Gastroesophageal sphincter (tissue), 4 donors: ENCODE data around the gene KCNMA1. TPM values are rescaled to one million over a fixed set of nuclear protein-coding genes. Genes with fewer than 3 reads are reported as not detected.

Experiments
- ATAC-seq: fragments of 150-250 bp; one replicate; pipeline ENCODE4 v1.9.1; 2016; ENCODE audit warnings: mild to moderate bottlenecking, moderate library complexity
- H3K27ac ChIP-seq, 4 donors: fragments of 200-600 bp; sonication (generic) in 3 of 4; 1 replicate in 3 of 4; 2 replicates in 1 of 4; pipeline ENCODE4 v1.5.1; 2016 to 2019
- H3K27me3 ChIP-seq: fragments of 200-600 bp; sonication (generic); one replicate; pipeline ENCODE4 v1.5.1; 2019
- H3K36me3 ChIP-seq, 2 donors: fragments of 200-600 bp; sonication (generic); one replicate each; pipeline ENCODE4 v1.5.1; 2019; ENCODE audit warnings: control low read depth in 1 of 2
- H3K4me1 ChIP-seq, 3 donors: fragments of 200-600 bp; sonication (generic); 1 replicate in 2 of 3; 2 replicates in 1 of 3; pipeline ENCODE4 v1.5.1; 2016 to 2019; ENCODE audit warnings: control low read depth in 2 of 3
- H3K4me3 ChIP-seq, 2 donors: fragments of 200-600 bp; sonication (generic); one replicate each; pipeline ENCODE4 v1.5.1; 2019; ENCODE audit warnings: mild to moderate bottlenecking in 1 of 2, moderate library complexity in 1 of 2
- H3K9me3 ChIP-seq, 3 donors: fragments of 200-600 bp; sonication (generic); one replicate each; pipeline ENCODE4 v1.5.1; 2017 to 2019; ENCODE audit warnings: control low read depth in 2 of 3
- EP300 ChIP-seq: sonication (generic); formaldehyde crosslinking; IDR thresholded peaks from one replicate; pipeline ENCODE4 v1.6.1; 2017; ENCODE audit warnings: antibody characterized with exemption, mild to moderate bottlenecking
- POLR2A ChIP-seq, 2 donors: fragments of 450-650 bp; IDR thresholded peaks; one replicate each; pipeline ENCODE4 v1.6.1; 2017; ENCODE audit warnings: antibody characterized with exemption in 2 of 2, mild to moderate bottlenecking in 2 of 2, moderate library complexity in 1 of 2
- POLR2AphosphoS5 ChIP-seq: sonication (generic); formaldehyde crosslinking; IDR thresholded peaks from one replicate; pipeline ENCODE4 v1.6.1; 2017; ENCODE audit warnings: antibody characterized with exemption
- WGBS, 2 donors: methylation state at CpG; one replicate each; pipeline ENCODE4 v1.1.5; 2018; ENCODE audit warnings: low coverage in 1 of 2; 5-methylcytosine and 5-hydroxymethylcytosine counted together
- total RNA-seq, 4 donors: library from RNA; depleted of rRNA; stranded (reverse); fragments of >200 nt; gene quantifications; one replicate each; pipeline ENCODE4 v1.1.0, GENCODE V29; 2016
- TF ChIP-seq, protein P1 (sequence below), 4 experiments: fragments of 200-600 bp in 2 of 4; fragments of 450-650 bp in 2 of 4; sonication (generic) in 1 of 4; IDR thresholded peaks; one replicate each; pipeline ENCODE4 v1.5.1; 2017 to 2019; ENCODE audit warnings: antibody characterized with exemption in 4 of 4, mild to moderate bottlenecking in 2 of 4, moderate library complexity in 2 of 4

The KCNMA1 gene
- total RNA-seq, 4 donors from 2014 or later, result 168 to 389 (median 323) TPM

DNA sequence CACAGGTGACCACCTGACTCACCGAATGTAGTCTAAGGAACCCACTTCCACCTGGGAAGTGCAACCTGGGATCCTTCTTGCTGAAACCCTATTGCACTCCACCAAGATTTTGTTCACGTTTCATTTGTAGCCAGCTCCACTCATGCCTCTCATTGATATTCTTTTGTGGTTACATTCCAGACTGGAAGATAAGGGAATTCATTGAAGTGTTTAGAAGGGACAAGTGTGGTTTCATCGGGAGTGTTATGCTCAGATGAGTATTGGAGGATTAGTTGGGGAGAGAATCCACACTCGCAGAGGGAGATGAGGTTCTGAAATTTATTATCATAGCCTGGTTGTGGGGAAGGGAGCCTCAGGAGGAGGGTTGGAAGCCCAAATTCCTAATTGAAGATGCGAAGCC lies 320.4 kb downstream of the KCNMA1 start:
- TF ChIP-seq, protein P1, sequence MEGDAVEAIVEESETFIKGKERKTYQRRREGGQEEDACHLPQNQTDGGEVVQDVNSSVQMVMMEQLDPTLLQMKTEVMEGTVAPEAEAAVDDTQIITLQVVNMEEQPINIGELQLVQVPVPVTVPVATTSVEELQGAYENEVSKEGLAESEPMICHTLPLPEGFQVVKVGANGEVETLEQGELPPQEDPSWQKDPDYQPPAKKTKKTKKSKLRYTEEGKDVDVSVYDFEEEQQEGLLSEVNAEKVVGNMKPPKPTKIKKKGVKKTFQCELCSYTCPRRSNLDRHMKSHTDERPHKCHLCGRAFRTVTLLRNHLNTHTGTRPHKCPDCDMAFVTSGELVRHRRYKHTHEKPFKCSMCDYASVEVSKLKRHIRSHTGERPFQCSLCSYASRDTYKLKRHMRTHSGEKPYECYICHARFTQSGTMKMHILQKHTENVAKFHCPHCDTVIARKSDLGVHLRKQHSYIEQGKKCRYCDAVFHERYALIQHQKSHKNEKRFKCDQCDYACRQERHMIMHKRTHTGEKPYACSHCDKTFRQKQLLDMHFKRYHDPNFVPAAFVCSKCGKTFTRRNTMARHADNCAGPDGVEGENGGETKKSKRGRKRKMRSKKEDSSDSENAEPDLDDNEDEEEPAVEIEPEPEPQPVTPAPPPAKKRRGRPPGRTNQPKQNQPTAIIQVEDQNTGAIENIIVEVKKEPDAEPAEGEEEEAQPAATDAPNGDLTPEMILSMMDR (IDR thresholded peaks at IDR 0.05), result no peak
- TF ChIP-seq POLR2A (IDR thresholded peaks at IDR 0.05) (no peak), EP300 (no peak), POLR2AphosphoS5 (no peak)
- Histone ChIP-seq H3K27ac (no peak overlapping the region), H3K36me3 (no peaks in the 10 kb centered on the region), H3K27me3 (no peaks in the 10 kb centered on the region), H3K9me3 (no peaks in the 10 kb centered on the region), H3K4me1 (peaks cover 0 to 51% (median 0%) of the 10 kb centered on the region in 3 donors), H3K4me3 (no peak overlapping the region)
- WGBS, 2 donors, result 71 to 89% methylated on average over 5 of the region's 5 CpGs
- ATAC-seq, result no peak

DNA sequence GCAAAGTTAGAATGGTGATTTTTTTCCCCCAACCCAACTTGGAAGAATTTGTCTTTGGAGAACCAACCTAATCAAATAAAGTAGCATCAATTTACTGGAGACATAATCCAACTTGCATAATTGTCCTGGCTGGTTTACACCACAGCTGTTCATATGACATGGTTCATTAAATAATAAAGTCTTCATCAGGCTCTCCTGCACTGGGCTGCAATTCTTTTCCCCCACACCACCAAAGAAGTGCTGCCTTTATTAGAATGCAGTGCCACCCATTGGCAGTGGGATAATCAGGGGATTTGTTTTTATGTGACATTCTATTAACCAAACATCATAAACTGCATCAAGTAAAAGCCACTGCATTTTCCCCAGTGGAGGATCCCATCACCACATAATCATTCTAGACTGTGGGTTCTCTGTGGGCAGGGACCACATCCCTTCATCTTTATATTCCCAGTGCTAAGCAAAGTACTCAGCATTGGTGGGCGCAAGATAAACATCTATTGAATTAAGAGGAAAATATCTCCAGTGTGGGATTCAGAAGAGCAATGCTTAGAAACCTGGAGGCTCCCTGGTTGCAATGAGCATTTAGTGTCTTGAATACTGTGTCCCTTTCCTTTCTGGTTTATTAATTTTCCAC lies 322.0 kb downstream of the KCNMA1 start:
- H3K27ac ChIP-seq, result no peak overlapping the region
- TF ChIP-seq, protein P1 (IDR thresholded peaks at IDR 0.05), result no peak
- TF ChIP-seq EP300, result no peak
- ATAC-seq, result no peak
- peaks cover 0 to 56% (median 6%) of the 10 kb centered on the region in 3 donors for H3K4me1 ChIP-seq
- 71 to 100% methylated on average over 1 of the region's 1 CpG for WGBS, 2 donors
- H3K36me3 ChIP-seq, result no peaks in the 10 kb centered on the region
- no peaks in the 10 kb centered on the region for H3K9me3 ChIP-seq
- H3K4me3 ChIP-seq, result no peak overlapping the region
- no peaks in the 10 kb centered on the region for H3K27me3 ChIP-seq

DNA sequence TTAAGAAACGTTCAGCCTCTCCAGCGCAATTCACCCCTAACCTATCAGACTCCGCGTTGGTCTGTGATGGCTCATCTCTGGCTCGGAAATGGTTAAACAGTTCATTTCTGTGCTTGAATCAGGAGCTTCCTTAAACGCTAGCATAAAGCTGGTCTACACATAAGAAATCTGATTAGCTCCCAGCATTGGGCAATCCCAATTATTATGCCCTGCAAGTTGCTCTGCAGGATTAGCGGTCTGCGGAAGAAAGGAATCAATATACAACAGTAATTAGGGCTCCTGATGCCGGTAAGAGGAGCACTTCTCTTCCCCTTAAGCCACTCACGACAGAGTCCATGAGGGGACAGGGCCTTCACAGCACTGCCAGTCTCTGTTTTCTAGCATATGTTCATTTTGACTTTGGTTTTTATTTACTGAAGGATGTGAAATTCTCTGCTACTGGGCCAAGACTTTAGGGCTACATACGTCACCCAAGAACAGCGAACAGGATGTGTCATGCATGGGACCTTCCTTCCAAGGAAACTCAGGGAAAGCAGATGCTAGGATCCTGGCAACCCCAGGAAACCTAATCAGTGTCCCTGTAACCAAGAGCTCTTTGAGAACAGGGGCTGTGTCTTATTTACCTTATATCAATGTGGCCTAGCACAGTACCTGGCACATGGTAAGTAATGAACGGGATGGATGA lies 324.4 kb downstream of the KCNMA1 start:
- WGBS, 2 donors, result 71 to 73% methylated on average over 3 to 13 of the region's 13 CpGs
- H3K27ac ChIP-seq, result no peak overlapping the region

DNA sequence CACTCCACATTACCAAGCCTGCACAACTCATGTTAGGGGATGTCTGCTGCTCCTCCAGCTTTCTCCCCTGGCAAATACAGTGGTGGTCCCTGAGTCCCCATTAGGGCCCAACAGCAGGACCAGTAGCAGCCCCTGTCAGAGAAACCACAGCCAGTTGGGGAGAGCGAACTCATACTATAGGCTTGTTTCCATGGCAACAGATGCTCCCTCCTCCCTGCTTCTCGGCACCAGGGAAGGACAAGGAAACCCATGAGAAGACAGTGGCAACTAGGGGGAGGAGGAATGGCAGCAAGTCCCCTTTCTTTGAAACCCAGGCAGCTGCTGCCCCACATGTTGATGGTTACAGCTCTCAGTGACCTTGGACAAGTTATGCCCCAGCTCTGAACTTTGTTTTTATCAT lies 326.4 kb downstream of the KCNMA1 start:
- peaks cover 0 to 53% (median 10%) of the 10 kb centered on the region in 3 donors for H3K4me1 ChIP-seq
- no peaks in the 10 kb centered on the region for H3K27me3 ChIP-seq
- TF ChIP-seq POLR2AphosphoS5 (no peak), POLR2A (IDR thresholded peaks at IDR 0.05) (no peak), EP300 (no peak)
- TF ChIP-seq, protein P1 (IDR thresholded peaks at IDR 0.05), result no peak
- ATAC-seq, result no peak
- H3K9me3 ChIP-seq, result no peaks in the 10 kb centered on the region
- H3K4me3 ChIP-seq, result no peak overlapping the region
- whole genome bisulfite sequencing, 2 donors, result 69% methylated on average over 2 of the region's 2 CpGs; no CpG with 5 or more reads in 1 of the 2 donors
- H3K36me3 ChIP-seq, result no peaks in the 10 kb centered on the region
- peak overlapping the region in 3 of 4 donors; percentile 66 to 71 (median 66) for H3K27ac ChIP-seq

More for the DNA sequence above, 324.4 kb downstream of the KCNMA1 start:
- Histone ChIP-seq H3K4me1 (peaks cover 0 to 57% (median 10%) of the 10 kb centered on the region in 3 donors), H3K4me3 (no peak overlapping the region), H3K9me3 (no peaks in the 10 kb centered on the region), H3K27me3 (no peaks in the 10 kb centered on the region), H3K36me3 (no peaks in the 10 kb centered on the region)
- TF ChIP-seq POLR2AphosphoS5 (no peak), EP300 (no peak), POLR2A (IDR thresholded peaks at IDR 0.05) (no peak)
- TF ChIP-seq, protein P1 (IDR thresholded peaks at IDR 0.05), result no peak
- no peak for ATAC-seq
